Measurements from ENCODE around the gene RASA3. TPM values are rescaled to one million over a fixed set of nuclear protein-coding genes. Genes with fewer than 3 reads are reported as not detected.
"Not testable (repeated sequence)": the region's sequence is repeated elsewhere in the genome, so short reads cannot be mapped to it uniquely, and the experiment has no call there.

RASA3 gene
- total and polyA plus RNA-seq, 5 donors from 2014 or later, result 93.8 to 265 (median 99.6) TPM

DNA sequence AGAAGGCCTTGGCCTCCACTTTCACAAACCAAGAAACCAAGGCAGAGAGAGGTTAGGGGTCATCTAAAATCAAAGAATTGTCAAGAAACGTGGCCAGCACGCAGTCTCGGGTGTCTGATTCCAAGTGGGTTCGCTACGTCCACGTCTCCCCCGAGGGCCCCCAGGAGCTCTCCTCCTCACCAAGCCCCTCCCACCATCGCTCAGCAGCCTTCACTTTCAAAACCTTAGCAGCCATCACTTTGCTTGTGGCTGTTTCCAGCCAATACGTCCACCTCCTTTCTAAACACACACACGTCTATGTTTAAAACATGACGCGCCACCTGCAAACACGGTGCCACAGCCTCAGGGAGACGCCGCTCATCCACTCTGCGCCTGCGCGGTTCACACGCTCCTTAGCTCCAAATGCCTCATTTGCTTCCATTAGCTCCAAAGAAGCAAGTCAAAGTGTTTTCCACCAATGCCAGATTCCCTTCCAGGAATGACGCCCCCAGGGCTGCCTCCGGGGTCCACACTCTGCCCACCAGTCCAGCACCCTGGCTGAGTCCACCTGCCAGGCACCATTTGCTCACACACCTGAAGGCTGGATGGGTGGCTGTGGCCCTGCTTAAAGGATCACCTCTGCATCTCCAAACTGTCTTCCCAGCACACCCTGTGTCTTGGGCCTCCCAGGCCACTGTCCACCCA lies 5.5 kb downstream of the RASA3 start:
- Mint-ChIP-seq H3K36me3 (peaks cover 49% of the 10 kb centered on the region), H3K27me3 (no peaks in the 10 kb centered on the region), H3K27ac (peak overlapping the region; percentile 99), H3K9me3 (peaks cover 0 to 8% (median 0%) of the 10 kb centered on the region in 7 donors), H3K4me3 (peak overlapping the region; percentile 90 to 100 (median 99)), H3K4me1 (peaks cover 11 to 88% (median 48%) of the 10 kb centered on the region in 4 donors)
- no peak for DNase-seq
- no peaks in the 10 kb centered on the region for H3K9me3 ChIP-seq (ENCODE audit: control insufficient read depth in 2 of 2, low read length in 2 of 2)
- ATAC-seq (ENCODE audit: low read depth in 2 of 2), result no peak
- H3K36me3 ChIP-seq (ENCODE audit: control insufficient read depth, insufficient read depth, low read length), result peaks cover 40% of the 10 kb centered on the region
- peak overlapping the region; percentile 88 for H3K27ac ChIP-seq (ENCODE audit: insufficient read depth, low read length, poor library complexity, severe bottlenecking)
- H3K4me3 ChIP-seq (ENCODE audit: low read depth, low read length), result peak overlapping the region; percentile 97
- H3K4me1 ChIP-seq (ENCODE audit: control insufficient read depth, insufficient read depth, low read length, poor library complexity, severe bottlenecking), result peaks cover 92% of the 10 kb centered on the region
- H3K27me3 ChIP-seq (ENCODE audit: control insufficient read depth, insufficient read depth, low read length), result no peaks in the 10 kb centered on the region

GRCh38 chr13:114126086-114126485 lies 6.3 kb downstream of the RASA3 start:
- H3K4me3 Mint-ChIP-seq, result peak overlapping the region; percentile 90 to 100 (median 99)
- H3K36me3 ChIP-seq (ENCODE audit: control insufficient read depth, insufficient read depth, low read length), result peaks cover 43% of the 10 kb centered on the region

DNA sequence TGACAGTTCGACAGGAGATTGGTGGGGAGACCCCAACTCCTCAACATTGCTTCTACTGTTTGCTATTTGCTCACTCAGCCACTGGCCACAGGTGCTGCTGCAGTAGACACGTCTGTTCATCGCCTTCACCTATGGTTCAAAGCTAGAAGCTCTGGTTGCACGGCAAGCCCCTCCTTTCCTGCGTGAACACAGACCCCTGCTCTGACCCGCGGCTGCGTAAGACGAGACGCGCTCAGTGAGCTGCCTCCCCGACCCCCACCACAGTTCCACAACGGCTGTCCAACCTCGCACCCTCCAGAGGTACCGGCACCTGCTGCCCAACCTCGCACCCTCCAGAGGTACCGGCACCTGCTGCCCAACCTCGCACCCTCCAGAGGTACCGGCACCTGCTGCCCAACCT lies 6.8 kb downstream of the RASA3 start:
- no peaks in the 10 kb centered on the region for H3K9me3 ChIP-seq (ENCODE audit: control insufficient read depth in 2 of 2, low read length in 2 of 2)
- H3K27me3 ChIP-seq (ENCODE audit: control insufficient read depth, insufficient read depth, low read length), result no peaks in the 10 kb centered on the region
- H3K4me1 ChIP-seq (ENCODE audit: control insufficient read depth, insufficient read depth, low read length, poor library complexity, severe bottlenecking), result peaks cover 98% of the 10 kb centered on the region
- peaks cover 11 to 90% (median 54%) of the 10 kb centered on the region in 4 donors for H3K4me1 Mint-ChIP-seq
- peak overlapping the region; percentile 7 for H3K4me3 ChIP-seq (ENCODE audit: low read depth, low read length)
- peaks cover 42% of the 10 kb centered on the region for H3K36me3 Mint-ChIP-seq
- peaks cover 43% of the 10 kb centered on the region for H3K36me3 ChIP-seq (ENCODE audit: control insufficient read depth, insufficient read depth, low read length)
- no peak for DNase-seq
- peak overlapping the region in 3 of 4 donors; percentile 79 to 88 (median 80) for H3K4me3 Mint-ChIP-seq
- no peaks in the 10 kb centered on the region for H3K27me3 Mint-ChIP-seq
- ATAC-seq (ENCODE audit: low read depth in 2 of 2), result no peak
- H3K27ac Mint-ChIP-seq, result peak overlapping the region in 2 of 3 donors; percentile 92 to 97
- peaks cover 0 to 3% (median 0%) of the 10 kb centered on the region in 7 donors for H3K9me3 Mint-ChIP-seq
- H3K27ac ChIP-seq (ENCODE audit: insufficient read depth, low read length, poor library complexity, severe bottlenecking), result peak overlapping the region; percentile 55

More at GRCh38 chr13:114126086-114126485, 6.3 kb downstream of the RASA3 start:
- H3K27me3 ChIP-seq (ENCODE audit: control insufficient read depth, insufficient read depth, low read length); H3K9me3 ChIP-seq (ENCODE audit: control insufficient read depth in 2 of 2, low read length in 2 of 2); ATAC-seq (ENCODE audit: low read depth in 2 of 2); H3K9me3 Mint-ChIP-seq; H3K27me3 Mint-ChIP-seq; DNase-seq: not testable (repeated sequence)
- Mint-ChIP-seq H3K27ac (peak overlapping the region; percentile 99), H3K4me1 (peaks cover 11 to 90% (median 52%) of the 10 kb centered on the region in 4 donors), H3K36me3 (peaks cover 42% of the 10 kb centered on the region)
- Histone ChIP-seq H3K4me3 (ENCODE audit: low read depth, low read length) (peak overlapping the region; percentile 97), H3K4me1 (ENCODE audit: control insufficient read depth, insufficient read depth, low read length, poor library complexity, severe bottlenecking) (peaks cover 98% of the 10 kb centered on the region), H3K27ac (ENCODE audit: insufficient read depth, low read length, poor library complexity, severe bottlenecking) (peak overlapping the region; percentile 88)

- Mint-ChIP-seq H3K4me1 (peaks cover 11 to 90% (median 57%) of the 10 kb centered on the region in 4 donors), H3K4me3 (peak overlapping the region; percentile 79 to 88 (median 80)), H3K36me3 (peaks cover 44% of the 10 kb centered on the region), H3K27me3 (no peaks in the 10 kb centered on the region), H3K9me3 (peaks cover 0 to 3% (median 0%) of the 10 kb centered on the region in 7 donors), H3K27ac (peak overlapping the region; percentile 92 to 97 (median 94))
- peak overlapping the region; percentile 70 for H3K4me3 ChIP-seq (ENCODE audit: low read depth, low read length)
- ATAC-seq (ENCODE audit: low read depth in 2 of 2), result peak; percentile 57 to 62
- H3K36me3 ChIP-seq (ENCODE audit: control insufficient read depth, insufficient read depth, low read length), result peaks cover 43% of the 10 kb centered on the region
- peak; percentile 43 to 82 (median 71) for DNase-seq
- H3K9me3 ChIP-seq (ENCODE audit: control insufficient read depth in 2 of 2, low read length in 2 of 2), result no peaks in the 10 kb centered on the region
- peaks cover 95% of the 10 kb centered on the region for H3K4me1 ChIP-seq (ENCODE audit: control insufficient read depth, insufficient read depth, low read length, poor library complexity, severe bottlenecking)
- H3K27me3 ChIP-seq (ENCODE audit: control insufficient read depth, insufficient read depth, low read length), result no peaks in the 10 kb centered on the region
- peak overlapping the region; percentile 55 for H3K27ac ChIP-seq (ENCODE audit: insufficient read depth, low read length, poor library complexity, severe bottlenecking)
Measured at GRCh38 chr13:114124921-114125320, 7.5 kb downstream of the RASA3 start.

GRCh38 chr13:114124431-114124830 lies 8.0 kb downstream of the RASA3 start:
- peaks cover 44% of the 10 kb centered on the region for H3K36me3 Mint-ChIP-seq

DNA sequence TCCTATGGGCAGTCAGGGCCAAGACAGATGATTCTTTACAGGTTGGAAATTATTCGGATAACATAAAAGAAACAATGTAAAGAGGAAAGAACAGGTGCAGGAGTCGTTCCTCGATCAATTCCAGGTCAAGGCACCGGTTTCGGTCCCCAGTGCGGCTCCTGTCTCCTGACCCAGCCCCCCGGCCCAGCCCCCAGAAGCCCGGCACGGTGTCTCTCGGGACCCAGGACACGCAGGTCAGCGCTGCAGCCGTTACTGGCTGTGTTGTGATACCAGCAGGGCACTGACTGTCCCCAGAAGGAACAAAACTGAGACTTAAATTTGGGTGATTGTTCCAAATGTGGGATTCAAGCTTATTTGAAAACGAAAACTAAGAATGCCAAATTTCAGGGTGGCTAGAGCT lies 8.5 kb downstream of the RASA3 start:
- H3K36me3 ChIP-seq (ENCODE audit: control insufficient read depth, insufficient read depth, low read length), result peaks cover 43% of the 10 kb centered on the region
- H3K27me3 Mint-ChIP-seq, result no peaks in the 10 kb centered on the region
- H3K9me3 Mint-ChIP-seq, result peaks cover 0 to 3% (median 0%) of the 10 kb centered on the region in 7 donors
- H3K4me1 Mint-ChIP-seq, result peaks cover 9 to 86% (median 52%) of the 10 kb centered on the region in 4 donors
- no peak overlapping the region for H3K4me3 ChIP-seq (ENCODE audit: low read depth, low read length)
- peak overlapping the region; percentile 61 to 88 (median 80) for H3K4me3 Mint-ChIP-seq
- no peak for DNase-seq
- no peak for ATAC-seq (ENCODE audit: low read depth in 2 of 2)
- H3K27me3 ChIP-seq (ENCODE audit: control insufficient read depth, insufficient read depth, low read length), result no peaks in the 10 kb centered on the region
- H3K27ac ChIP-seq (ENCODE audit: insufficient read depth, low read length, poor library complexity, severe bottlenecking), result peak overlapping the region; percentile 55
- peaks cover 41% of the 10 kb centered on the region for H3K36me3 Mint-ChIP-seq
- H3K27ac Mint-ChIP-seq, result peak overlapping the region in 1 of 3 donors; percentile 94
- peaks cover 91% of the 10 kb centered on the region for H3K4me1 ChIP-seq (ENCODE audit: control insufficient read depth, insufficient read depth, low read length, poor library complexity, severe bottlenecking)
- H3K9me3 ChIP-seq (ENCODE audit: control insufficient read depth in 2 of 2, low read length in 2 of 2), result no peaks in the 10 kb centered on the region

More at GRCh38 chr13:114124431-114124830, 8.0 kb downstream of the RASA3 start:
- Mint-ChIP-seq H3K27me3 (no peaks in the 10 kb centered on the region), H3K9me3 (peaks cover 0 to 3% (median 0%) of the 10 kb centered on the region in 7 donors), H3K4me3 (peak overlapping the region; percentile 79 to 88 (median 80)), H3K4me1 (peaks cover 11 to 86% (median 53%) of the 10 kb centered on the region in 4 donors), H3K27ac (peak overlapping the region; percentile 92 to 97 (median 94))
- ATAC-seq (ENCODE audit: low read depth in 2 of 2), result no peak
- Histone ChIP-seq H3K27me3 (ENCODE audit: control insufficient read depth, insufficient read depth, low read length) (no peaks in the 10 kb centered on the region), H3K27ac (ENCODE audit: insufficient read depth, low read length, poor library complexity, severe bottlenecking) (peak overlapping the region; percentile 55), H3K4me3 (ENCODE audit: low read depth, low read length) (peak overlapping the region; percentile 70), H3K9me3 (ENCODE audit: control insufficient read depth in 2 of 2, low read length in 2 of 2) (no peaks in the 10 kb centered on the region), H3K36me3 (ENCODE audit: control insufficient read depth, insufficient read depth, low read length) (peaks cover 43% of the 10 kb centered on the region), H3K4me1 (ENCODE audit: control insufficient read depth, insufficient read depth, low read length, poor library complexity, severe bottlenecking) (peaks cover 91% of the 10 kb centered on the region)
- DNase-seq, result no peak

GRCh38 chr13:114123448-114123847 lies 9.0 kb downstream of the RASA3 start:
- H3K9me3 Mint-ChIP-seq, result peaks cover 0 to 3% (median 0%) of the 10 kb centered on the region in 7 donors
- Histone ChIP-seq H3K27ac (ENCODE audit: insufficient read depth, low read length, poor library complexity, severe bottlenecking) (peak overlapping the region; percentile 43), H3K36me3 (ENCODE audit: control insufficient read depth, insufficient read depth, low read length) (peaks cover 43% of the 10 kb centered on the region), H3K27me3 (ENCODE audit: control insufficient read depth, insufficient read depth, low read length) (no peaks in the 10 kb centered on the region), H3K4me1 (ENCODE audit: control insufficient read depth, insufficient read depth, low read length, poor library complexity, severe bottlenecking) (peaks cover 91% of the 10 kb centered on the region), H3K9me3 (ENCODE audit: control insufficient read depth in 2 of 2, low read length in 2 of 2) (no peaks in the 10 kb centered on the region), H3K4me3 (ENCODE audit: low read depth, low read length) (no peak overlapping the region)
- peak overlapping the region; percentile 61 to 88 (median 74) for H3K4me3 Mint-ChIP-seq
- DNase-seq (no peak), ATAC-seq (ENCODE audit: low read depth in 2 of 2) (no peak)
- H3K4me1 Mint-ChIP-seq, result peaks cover 11 to 87% (median 55%) of the 10 kb centered on the region in 4 donors
- H3K36me3 Mint-ChIP-seq, result peaks cover 38% of the 10 kb centered on the region
- peak overlapping the region; percentile 56 to 87 (median 71) for H3K27ac Mint-ChIP-seq
- H3K27me3 Mint-ChIP-seq, result no peaks in the 10 kb centered on the region

All from CD4-positive, CD25-positive, alpha-beta regulatory T cell (primary cell).